MV-4-11 (cell line): ENCODE measurements around the gene ETFBKMT.

Source experiments
- DNase-seq: peaks from one replicate; lab custom pipeline; 2025; lab: John Stamatoyannopoulos, UW

Gene ETFBKMT, protein sequence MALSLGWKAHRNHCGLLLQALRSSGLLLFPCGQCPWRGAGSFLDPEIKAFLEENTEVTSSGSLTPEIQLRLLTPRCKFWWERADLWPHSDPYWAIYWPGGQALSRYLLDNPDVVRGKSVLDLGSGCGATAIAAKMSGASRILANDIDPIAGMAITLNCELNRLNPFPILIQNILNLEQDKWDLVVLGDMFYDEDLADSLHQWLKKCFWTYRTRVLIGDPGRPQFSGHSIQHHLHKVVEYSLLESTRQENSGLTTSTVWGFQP

DNA sequence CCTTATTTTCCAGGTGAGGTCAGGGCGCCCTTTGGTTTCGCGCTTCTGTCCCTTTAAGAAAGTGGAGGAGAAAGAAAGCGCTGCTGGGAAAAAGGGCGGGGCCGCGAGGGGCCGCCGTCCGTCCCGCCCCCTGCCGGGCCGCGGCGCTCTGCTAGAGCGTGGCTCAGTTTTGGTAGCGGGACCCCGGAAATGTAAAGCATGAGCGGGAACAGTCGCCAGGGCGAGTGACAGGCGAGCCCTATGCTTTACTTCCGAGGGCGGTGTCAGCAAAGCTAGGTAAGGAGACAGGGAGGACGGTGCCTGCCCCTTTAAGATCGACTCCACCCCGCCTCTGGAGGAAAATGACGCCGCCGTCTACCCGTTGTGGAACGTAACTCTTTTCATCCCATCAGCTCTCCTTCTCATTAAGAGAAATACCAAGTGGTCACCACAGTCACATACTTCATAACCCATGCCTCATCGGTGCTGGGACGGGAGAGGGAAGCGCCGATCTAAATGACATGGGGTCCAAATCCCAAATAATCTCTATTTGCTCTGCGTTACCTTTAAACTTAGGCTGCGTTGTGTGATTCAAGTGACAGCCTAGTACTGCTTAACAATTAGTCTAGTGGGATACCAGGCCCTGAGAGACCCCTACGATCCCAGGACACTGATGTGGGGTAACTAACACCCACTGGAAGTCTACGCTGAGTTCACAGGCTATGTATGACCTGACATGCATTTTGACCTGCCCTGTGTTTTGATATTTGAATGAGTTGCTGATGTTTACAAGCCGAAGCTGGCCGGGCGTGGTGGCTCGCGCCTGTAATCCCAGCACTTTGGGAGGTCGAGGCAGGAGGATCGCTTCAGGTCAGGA, at the start of gene ETFBKMT:
Gene ETFBKMT, plus strand, starts transcription at position 602 of the 856 bp plus-strand sequence. CDS start 2,266 bp downstream, outside the sequence.
- peak; percentile 98 for DNase-seq

DNA sequence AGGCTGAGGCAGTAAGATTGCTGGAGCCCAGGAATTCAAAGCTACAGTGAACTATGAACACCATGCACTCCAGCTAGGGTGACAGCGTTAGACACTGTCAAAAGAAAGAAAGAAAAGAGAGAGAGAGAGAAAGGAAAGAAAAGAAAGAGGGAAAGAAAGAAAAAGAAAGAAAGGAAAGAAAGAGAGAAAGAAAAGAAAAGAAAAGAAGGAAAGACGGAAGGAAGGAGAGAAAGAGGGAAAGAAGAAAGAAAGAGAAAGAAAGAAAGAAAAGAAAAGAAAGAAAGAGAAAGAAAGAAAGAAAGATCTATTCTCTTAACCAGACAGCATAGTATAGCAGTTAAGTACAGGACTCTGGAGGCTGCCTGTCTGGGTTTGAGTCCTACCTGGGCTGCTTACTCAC, 46.7 kb upstream of the ETFBKMT start:
- DNase-seq = no peak

DNA sequence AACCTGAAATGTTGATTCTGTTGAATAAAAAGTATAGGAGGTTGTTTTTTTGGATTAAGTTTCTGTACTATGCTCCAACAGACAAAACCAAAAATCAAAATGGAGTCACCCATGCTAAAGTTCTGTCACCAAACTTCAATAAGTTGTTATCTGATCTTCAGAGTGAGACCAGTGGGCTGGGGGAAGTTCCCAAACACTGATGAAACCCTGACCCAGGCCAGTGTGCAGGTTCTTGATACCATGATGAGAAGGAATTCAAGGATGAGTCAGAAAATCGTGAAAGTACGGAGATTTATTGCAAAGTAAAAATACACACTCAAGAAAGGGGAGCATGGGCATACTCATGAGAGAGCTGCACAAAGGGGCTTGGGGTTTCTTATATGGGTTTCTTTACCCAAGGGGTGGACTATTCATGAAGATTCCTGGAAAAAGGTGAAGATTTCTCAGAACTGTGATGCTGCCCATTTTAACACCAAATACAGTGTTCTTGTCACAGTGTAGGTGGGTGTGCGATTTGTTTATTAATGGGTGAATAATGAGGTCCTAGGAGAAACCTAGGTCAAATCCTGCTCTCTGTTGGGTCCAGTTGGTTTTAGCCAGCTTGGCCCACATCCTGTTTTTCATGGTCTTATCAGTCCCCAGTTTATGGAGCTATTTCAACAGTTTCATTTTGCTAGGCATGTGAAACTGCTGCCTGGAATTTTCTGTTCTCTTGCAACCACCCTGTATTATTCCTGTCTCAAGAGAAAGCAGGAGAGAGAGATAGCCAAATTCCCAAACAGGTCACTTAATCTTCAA, 41.1 kb upstream of the ETFBKMT start:
- DNase-seq = no peak

DNA sequence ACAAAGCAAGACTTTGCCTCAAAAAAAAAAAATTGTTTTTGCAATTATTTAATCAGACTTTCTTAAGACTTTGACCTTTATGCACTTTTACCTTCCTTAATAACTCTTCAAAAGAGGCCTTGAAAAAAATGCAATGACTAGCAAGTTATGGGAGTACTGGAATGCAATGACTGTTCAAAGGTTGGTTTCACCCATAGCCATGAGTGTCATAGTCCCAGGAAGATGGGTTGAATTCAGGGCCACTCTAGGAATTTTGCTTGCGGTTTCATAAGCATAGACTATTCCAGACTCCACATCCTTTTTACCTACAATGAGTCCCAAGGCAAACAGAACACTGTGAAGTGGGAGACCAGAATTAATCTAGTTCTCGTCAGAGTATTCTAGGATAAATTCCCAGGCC, 39.2 kb upstream of the ETFBKMT start:
- DNase-seq = no peak

DNA sequence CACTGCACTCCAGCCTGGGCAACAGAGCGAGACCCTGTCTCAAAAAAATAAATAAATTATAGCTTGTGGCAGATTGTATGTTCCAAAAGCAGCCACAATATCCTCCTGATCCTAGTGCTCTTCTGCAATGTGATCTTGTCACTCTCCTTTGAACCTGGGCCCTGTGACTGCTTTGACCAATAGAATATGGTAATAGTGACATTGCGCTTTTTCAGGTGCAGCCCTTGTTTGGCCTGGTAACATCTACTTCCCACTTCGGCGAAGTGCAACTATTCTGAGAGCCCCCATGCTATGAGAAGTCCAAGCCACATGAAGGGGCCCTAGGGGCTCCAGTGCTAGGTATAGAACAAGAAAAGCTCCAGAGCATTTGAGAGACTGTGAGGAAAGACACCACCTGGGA, 37.5 kb upstream of the ETFBKMT start:
- DNase-seq = no peak

DNA sequence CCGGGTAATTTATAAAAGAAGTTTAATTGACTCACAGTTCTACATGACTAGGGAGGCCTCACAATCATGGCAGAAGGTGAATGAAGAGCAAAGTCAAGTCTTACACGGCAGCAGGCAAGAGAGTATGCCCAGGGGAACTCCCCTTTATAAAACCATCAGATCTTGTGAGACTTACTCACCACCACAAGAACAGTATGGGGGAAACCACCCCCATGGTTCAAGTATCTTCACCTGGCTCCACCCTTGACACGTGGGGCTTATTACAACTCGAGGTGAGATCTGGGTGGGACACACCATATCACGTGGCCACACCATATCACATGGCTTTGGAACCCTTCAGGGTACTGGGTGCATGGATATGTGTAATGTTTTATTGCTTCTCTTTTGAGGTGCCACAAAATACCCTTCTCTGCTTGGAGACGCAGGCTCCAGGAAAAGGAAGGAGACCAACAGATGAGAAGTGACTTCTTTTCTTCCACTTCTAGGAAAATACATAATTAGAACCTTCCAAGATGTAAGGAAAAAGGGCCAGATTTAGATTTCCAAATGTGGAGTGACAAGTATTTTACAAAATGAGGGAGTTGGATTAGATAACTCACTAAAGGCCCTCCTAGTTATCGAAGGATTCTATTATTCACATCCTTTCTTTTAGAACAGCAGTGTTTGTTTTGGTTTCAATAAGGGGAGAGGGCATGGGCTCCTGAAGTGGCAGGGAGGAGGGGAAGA, 33.1 kb upstream of the ETFBKMT start:
- DNase-seq = no peak

DNA sequence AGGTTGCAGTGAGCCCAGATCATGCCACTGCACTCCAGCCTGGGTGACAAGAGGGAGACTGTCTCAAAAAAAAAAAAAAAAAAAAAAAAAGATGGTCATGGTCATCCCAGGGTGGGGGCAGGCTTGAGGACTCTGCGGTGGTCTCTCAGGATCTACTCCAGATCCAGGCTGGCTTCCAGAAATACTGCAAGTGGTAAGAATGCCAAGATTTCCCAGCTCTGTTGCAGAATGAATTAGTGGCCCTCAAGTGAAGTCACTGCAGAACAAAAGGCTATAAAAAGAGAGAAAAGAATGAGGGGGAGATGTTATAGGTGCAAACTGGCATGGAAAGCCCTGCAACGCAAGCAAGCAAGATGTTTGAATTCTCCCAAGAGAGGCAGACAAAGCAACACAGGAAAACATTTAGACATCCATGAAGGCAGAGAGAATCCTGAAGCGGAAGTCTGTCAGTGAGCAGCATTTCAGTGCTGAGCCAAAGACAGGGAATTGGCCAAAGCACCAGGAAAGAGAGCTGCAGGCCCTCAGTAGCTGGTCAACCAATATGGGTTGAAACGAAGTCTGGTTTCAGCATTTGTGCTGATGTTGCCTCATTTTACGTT, 31.9 kb upstream of the ETFBKMT start:
- DNase-seq = no peak

DNA sequence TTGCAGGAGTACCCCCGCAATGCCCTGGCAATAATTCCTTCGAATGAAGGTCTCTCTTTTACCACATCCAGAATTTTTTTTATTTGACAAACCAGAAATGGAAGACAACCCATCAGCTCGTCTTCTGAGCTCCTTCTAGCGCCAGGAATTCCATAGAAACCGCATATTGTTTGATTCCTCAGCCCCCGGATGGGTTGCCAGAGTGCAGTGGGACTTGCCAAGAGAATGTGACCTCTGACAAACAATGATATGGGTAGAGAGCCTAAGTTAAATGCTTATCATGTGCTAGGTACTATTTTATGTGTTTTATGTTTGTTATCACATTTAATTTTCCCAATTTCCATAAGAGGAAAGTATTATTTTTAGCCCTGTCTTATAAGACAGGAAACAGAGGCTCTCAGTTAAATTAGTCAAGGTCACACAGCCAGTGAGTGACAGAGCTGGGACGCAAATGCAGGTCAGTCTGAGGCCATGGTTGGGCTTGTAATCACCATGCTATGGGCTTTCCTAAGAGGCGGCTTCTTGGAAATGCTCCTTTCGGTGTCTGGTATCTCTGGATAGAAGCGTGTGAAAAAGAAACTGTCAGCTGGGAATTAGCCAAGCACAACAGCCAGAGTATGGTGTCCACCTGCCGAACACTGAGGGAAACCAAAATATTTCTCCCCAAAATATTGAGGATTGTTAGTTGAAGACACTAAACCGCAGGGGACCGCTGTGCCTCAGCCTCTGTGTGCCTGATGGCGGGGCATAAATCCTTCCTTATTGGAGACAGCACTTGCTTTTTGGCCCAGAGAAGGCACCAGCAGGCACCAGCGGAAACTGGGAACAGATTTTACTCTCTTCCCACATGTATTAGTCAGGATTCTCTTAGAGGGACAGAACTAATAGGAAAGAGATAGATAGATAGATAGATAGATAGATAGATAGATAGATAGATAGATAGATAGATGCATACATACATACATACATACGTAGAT, 29.4 kb upstream of the ETFBKMT start:
- DNase-seq = no peak

DNA sequence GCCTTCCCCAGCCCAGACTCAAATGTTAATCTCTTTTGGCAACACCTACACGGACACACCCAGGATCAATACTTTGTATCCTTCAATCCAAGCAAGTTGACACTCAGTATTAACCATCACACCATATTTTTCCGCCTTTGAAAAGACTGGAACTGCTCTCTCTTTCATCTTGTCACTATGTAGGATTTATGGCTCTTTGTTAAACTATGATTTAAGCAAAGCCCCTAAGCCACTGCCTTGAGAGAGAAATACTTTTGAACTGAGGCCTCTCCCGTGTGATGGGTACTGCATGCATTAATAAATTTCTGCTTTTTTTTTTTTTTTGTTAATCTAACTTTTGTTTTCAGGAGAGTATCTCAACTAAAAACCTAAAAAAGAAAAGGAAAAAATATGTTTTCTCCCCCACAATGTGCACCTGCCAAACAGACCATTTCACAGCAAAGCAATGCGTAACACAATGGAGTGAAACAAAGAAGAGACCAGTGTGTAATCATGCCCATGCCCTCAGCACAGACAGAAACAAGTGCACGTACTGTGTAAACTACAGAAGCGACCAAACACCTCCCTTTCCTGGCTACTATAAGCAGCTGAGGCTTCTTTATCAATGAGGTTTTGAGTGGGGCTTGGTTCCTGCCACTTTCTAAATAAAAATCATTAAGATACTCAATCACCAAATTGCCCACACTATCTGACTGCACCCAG, 28.3 kb upstream of the ETFBKMT start:
- DNase-seq = no peak

DNA sequence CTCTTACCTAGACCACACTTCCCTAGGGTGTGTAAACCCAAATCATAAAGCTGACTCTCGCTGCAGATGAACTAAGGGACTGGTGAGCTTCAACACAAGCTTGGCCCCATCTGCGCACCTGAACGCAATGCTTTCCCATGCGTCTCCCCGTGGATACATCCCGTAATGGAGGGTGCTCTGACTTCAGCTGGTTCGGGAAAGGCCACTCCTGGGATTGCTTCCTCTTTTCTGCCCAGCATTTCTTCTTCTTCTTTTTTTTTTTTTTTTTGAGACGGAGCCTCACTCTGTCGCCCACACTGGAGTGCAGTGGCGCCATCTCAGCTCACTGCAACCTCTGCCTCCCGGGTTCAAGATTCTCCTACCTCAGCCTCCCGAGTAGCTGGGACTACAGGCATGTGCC, 27.7 kb upstream of the ETFBKMT start:
- DNase-seq = peak; percentile 26

DNA sequence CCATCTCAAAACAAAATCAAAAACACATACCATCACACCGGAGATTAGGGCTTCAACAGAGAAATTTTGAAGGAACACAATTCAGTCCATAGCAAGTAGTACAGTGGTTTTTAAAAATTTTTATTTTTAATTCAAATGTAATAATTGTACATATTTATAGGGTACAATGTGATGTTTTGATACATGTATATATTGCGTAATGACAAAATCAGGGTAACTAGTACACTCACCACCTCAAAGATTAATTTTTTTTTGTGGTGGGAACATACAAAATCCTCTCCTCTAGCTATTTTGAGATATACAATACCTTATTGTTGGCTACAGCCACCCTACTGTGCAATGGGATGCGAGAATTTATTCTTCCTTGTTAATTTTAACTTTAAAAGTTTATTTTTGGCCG, 26.0 kb upstream of the ETFBKMT start:
- no peak for DNase-seq

DNA sequence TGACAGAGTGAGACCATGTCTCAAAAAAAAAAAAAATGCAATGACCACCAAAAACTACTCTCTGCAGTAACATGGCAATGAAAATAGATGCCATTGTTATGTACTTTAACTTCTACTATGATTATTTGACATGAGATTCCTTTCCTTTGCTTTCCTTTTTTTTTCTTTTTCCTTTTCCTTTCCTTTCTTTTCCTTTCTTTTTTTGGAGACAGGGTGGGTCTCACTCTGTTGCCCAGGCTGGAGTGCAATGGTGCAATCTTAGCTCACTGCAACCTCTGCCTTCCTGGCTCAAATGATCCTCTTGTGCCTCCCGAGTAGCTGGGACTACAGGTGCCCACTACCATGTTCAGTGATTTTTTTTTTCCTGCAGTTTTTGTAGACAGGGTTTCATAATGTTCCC, 24.9 kb upstream of the ETFBKMT start:
- no peak for DNase-seq

DNA sequence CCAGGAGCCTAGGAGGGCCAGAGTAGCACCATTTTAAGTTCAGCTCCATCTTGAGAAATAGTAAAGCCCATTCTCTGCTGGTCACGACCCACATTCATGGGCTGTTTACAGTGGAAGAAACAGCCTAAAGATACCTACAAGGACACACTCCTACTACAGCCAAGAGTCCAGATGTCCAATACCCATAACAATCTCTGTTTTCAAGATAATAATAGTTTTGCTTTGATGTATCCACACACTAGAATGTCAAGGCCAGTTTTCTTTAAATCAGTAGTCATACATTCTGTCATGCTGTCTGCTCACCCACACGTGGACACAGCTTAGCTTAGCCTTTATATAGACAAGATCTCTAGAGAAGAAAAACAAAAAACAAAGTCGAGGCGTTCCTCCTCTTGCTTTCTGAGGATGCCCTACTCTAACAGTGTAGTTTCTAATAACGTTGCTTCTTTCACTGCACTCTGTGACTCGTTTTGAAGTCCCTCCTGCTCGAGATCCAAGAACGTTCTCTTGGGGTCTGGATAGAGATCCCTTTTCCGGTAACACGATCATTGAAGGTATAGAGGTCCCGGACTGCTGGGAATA, 17.9 kb upstream of the ETFBKMT start:
- DNase-seq = no peak

DNA sequence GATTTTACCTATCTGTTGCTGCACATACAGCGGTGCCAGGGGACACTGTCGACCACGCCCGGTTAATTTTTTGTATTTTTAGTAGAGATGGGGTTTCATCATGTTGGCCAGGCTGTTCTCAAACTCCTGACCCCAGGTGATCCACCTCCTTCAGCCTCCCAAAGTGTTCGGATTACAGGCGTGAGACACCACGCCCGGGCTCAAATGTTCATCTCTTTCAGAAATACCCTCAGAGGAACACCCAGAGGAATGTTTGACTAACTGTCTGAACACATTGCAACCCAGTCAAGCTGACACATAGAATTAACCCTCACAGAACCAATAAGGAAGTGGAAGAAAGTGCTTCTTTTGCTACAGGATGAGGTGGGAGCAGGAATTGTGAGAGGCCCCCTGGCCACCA, 15.0 kb upstream of the ETFBKMT start:
- no peak for DNase-seq

DNA sequence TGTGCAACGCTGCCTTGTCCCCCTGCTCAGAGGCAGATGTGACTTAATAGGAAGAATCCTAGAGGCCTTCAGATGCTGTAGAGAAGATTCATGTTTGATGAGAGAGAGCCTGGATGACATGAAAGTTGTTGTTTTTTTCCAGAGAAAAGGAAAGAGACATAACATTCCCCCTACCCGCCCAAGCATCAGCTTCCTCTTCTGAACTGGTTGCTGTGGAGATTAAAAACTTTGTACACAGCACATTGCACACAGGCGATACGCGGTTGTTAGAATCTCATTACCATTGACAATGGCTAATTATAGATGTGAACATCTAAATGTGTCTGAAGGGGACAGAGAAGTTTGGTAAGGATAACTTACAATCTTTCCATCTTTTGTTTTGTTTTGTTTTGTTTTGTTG, 13.6 kb upstream of the ETFBKMT start:
- peak; percentile 31 for DNase-seq

DNA sequence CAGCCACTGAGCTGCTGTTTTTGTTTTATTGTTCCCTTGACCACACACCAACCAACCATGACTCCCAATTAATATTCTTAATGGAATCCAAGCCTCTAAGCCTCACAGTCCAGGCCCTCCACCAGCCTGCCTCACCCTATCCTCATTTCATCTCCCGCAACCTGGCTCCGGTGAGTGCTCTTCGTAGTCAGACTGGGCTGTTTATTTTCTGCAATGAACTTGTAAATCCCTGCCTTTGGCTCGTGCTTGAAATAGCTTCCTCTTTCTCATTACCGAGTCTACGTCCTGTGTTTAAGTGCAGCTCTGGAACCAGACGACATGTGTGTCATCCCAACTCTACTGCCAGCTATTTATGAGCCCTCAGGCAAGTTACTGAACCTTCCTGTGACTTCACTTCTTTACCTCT, 12.4 kb upstream of the ETFBKMT start:
- DNase-seq = peak; percentile 66

DNA sequence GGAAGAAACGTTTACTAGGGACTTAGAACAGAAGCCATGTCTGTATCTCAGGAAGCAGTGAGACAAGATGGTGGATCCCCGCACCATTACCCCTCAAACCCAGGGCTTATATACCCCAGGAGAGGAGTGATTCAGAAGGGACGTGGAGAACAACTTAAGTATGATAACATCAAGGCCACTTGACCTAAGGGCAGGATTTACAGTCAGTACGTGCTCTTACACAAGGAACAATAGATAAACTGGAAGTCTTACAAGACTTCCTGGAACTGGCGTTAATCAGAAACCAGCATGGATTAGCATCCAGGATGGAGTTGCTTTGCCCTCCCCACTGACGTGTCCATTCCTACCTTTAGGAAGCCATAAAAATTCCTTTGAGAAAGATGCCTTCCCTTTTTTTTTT, 8.6 kb upstream of the ETFBKMT start:
- no peak for DNase-seq

DNA sequence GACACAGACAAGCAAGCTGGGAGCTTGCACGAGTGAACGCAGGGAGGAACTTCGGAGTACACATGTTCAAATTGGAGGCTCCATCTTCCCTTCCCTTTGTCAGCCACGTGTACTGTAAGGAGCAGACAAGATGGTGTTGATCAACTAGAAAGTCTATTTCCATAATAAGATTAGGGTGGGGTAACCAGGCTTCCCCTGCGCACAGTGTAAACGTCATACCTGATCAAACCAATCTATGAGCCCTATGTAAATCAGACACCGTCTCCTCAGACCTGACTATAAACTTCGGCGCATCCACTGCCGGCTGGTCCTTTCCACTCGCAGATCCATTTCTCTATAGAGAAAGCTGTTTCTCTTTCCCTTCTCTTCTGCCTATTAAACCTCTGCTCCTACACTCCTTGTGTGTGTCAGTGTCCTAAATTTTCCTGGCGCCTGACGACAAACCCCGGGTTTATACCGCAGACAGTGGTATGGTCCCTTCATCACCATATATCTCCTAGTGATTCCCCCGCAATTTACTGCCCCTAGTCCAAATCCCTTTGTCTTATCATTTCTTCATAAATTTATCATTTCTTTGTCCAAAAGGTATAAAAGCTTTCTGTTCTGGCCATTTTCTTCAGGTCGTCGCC, 7.5 kb upstream of the ETFBKMT start:
- no peak for DNase-seq

DNA sequence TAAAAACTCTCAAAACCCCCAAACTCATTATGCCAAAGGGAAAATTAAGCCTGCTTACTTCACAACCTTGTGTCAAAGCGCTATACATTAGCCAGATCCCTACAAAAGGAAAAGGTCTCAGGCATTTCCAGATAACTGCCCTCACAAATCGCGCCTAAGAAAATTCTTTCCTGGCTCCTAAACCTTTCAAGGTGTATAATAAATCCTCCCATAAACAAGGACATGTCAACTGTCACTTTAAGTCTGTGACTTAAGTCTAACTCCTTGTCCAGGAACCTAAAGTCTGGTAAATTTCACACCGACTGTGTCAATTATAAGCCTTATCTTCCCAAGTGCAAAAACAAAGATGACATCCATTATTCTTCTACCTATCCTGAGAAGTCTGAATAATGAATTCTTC, 4.3 kb upstream of the ETFBKMT start:
- no peak for DNase-seq
